SK-N-SH (cell line): ENCODE data around the gene NFIA.

ENCODE experiments used
- CTCF ChIP-seq: fragments of 200-600 bp; sonication (generic); IDR thresholded peaks from 2 replicates; pipeline ENCODE4 v1.6.1; 2017; ENCODE audit warnings: antibody characterized with exemption, mild to moderate bottlenecking, moderate library complexity
- FOXJ3 ChIP-seq: sonication (generic); formaldehyde crosslinking; IDR thresholded peaks from 2 replicates; pipeline ENCODE4 v1.5.1; 2020; ENCODE audit warnings: mild to moderate bottlenecking, missing genetic modification reagents
- GABPA ChIP-seq: IDR thresholded peaks from 2 replicates; pipeline ENCODE4 v1.4.0; 2012; ENCODE audit warnings: low read depth, mild to moderate bottlenecking
- MEF2A ChIP-seq: IDR thresholded peaks from 2 replicates; pipeline ENCODE4 v1.4.0; 2012; ENCODE audit warnings: low read depth, borderline replicate concordance
- PBX3 ChIP-seq: IDR thresholded peaks from 2 replicates; pipeline ENCODE4; 2012
- RAD21 ChIP-seq: IDR thresholded peaks from 2 replicates; pipeline ENCODE4 v1.6.1; 2012; ENCODE audit warnings: mild to moderate bottlenecking, low read length
- REST ChIP-seq: IDR thresholded peaks from 2 replicates; pipeline ENCODE4 v1.6.1; 2012; ENCODE audit warnings: mild to moderate bottlenecking, low read depth, low read length, moderate library complexity
- SIN3A ChIP-seq: IDR thresholded peaks from 2 replicates; pipeline ENCODE4 v1.6.1; 2012; ENCODE audit warnings: low read depth, mild to moderate bottlenecking, low read length, moderate library complexity, borderline replicate concordance

- no peak for TF ChIP-seq CTCF
- TF ChIP-seq FOXJ3 (CRISPR knock-in tag), result no peak
- TF ChIP-seq RAD21, result no peak
- no peak for TF ChIP-seq GABPA
- TF ChIP-seq MEF2A, result no peak
- no peak for TF ChIP-seq PBX3
- no peak for TF ChIP-seq REST
- no peak for TF ChIP-seq SIN3A
These were observed 27.8 kb upstream of the NFIA start for GRCh38 chr1:61054601-61054993.
